Measurements from ENCODE around the gene SLC52A1. TPM values are rescaled to one million over a fixed set of nuclear protein-coding genes. Genes with fewer than 3 reads are reported as not detected.

Gene SLC52A1
- total and polyA plus RNA-seq, 11 donors, result 0.12 TPM; not detected in 10

DNA sequence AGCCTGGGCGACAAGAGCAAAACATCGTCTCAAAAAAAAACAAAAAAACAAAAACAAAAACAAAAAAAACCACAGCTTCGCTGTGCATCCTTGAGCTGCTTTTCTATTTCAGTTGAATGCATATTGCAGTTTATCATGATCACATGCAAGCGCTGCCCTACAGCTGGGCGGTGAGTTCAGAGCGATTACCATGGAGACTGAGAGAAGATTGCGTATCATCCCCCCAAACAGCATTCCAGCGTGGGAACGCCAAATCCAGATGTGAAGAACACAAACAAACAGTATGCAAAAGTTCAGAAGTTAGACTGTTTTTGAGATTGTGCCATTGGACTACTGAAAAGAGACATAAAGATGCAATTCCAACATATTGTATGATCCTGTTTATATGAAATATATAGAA, 15.1 kb upstream of the SLC52A1 start:
- Histone ChIP-seq H3K27me3 (no peaks in the 10 kb centered on the region), H3K27ac (peak overlapping the region in 5 of 12 donors; percentile 59 to 78 (median 73)), H3K36me3 (no peaks in the 10 kb centered on the region), H3K4me1 (peaks cover 0 to 12% (median 8%) of the 10 kb centered on the region in 12 donors), H3K4me3 (no peak overlapping the region), H3K9me3 (no peaks in the 10 kb centered on the region)
- no peak for TF ChIP-seq CTCF (IDR thresholded peaks at IDR 0.05)
- TF ChIP-seq POLR2A (IDR thresholded peaks at IDR 0.05), result no peak
- intact Hi-C loops (cut with DNase I), result no loop called here
- DNase-seq (no peak), ATAC-seq (no peak)
- WGBS, 4 donors, result 69 to 80% (median 73%) methylated on average over 9 of the region's 9 CpGs

- no peaks in the 10 kb centered on the region for H3K27me3 ChIP-seq
- H3K9me3 ChIP-seq, result no peaks in the 10 kb centered on the region
- no peak for DNase-seq
- no peak for TF ChIP-seq CTCF (IDR thresholded peaks at IDR 0.05)
- TF ChIP-seq POLR2A (IDR thresholded peaks at IDR 0.05), result no peak
- no peak overlapping the region for H3K4me3 ChIP-seq
- 43 to 57% (median 51%) methylated on average over 5 of the region's 5 CpGs for WGBS, 4 donors
- peak overlapping the region in 11 of 12 donors; percentile 34 to 80 (median 65) for H3K27ac ChIP-seq
- peaks cover 0 to 12% (median 8%) of the 10 kb centered on the region in 12 donors for H3K4me1 ChIP-seq
- intact Hi-C loops (cut with DNase I), result no loop called here
- no peak for ATAC-seq
- H3K36me3 ChIP-seq, result no peaks in the 10 kb centered on the region
Observed at GRCh38 chr17:5049314-5049841, 14.2 kb upstream of the SLC52A1 start.

DNA sequence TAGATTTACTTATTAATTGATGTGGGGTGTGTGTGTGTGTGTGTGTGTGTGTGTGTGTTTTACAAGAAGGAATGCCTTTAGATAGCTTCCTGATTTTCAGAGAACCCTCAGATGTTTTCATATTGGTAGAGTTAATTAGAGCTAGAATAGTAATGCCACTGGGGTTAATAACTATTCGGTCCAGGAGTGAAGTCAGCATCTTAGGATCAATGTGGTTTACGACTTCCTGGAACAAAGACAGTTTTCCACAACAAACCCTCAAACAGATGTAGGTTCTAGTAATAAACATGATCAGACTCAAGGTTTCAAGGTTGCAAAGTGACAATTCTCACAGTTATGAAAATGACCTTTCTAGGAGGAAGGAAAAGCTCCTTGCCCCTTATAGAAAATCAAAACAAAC, 12.2 kb upstream of the SLC52A1 start:
- H3K36me3 ChIP-seq, result no peaks in the 10 kb centered on the region
- no peaks in the 10 kb centered on the region for H3K9me3 ChIP-seq
- TF ChIP-seq POLR2A (IDR thresholded peaks at IDR 0.05) (no peak), CTCF (IDR thresholded peaks at IDR 0.05) (no peak)
- H3K27me3 ChIP-seq, result no peaks in the 10 kb centered on the region
- intact Hi-C loops (cut with DNase I), result no loop called here
- ATAC-seq, result no peak
- WGBS, 4 donors, result 47 to 77% (median 68%) methylated on average over 2 of the region's 2 CpGs
- no peak overlapping the region for H3K27ac ChIP-seq
- DNase-seq, result no peak
- no peak overlapping the region for H3K4me3 ChIP-seq
- peaks cover 0 to 12% (median 8%) of the 10 kb centered on the region in 12 donors for H3K4me1 ChIP-seq

- WGBS, 4 donors, result 91 to 96% (median 93%) methylated on average over 6 of the region's 6 CpGs
- no peak for ATAC-seq
Observed at GRCh38 chr17:5045496-5045895, 10.3 kb upstream of the SLC52A1 start.

More at GRCh38 chr17:5045496-5045895, 10.3 kb upstream of the SLC52A1 start:
- H3K4me1 ChIP-seq, result peaks cover 0 to 12% (median 8%) of the 10 kb centered on the region in 12 donors
- no peak overlapping the region for H3K27ac ChIP-seq
- intact Hi-C loops (cut with DNase I), result no loop called here
- H3K36me3 ChIP-seq, result no peaks in the 10 kb centered on the region
- no peaks in the 10 kb centered on the region for H3K27me3 ChIP-seq
- TF ChIP-seq POLR2A (IDR thresholded peaks at IDR 0.05) (no peak), CTCF (IDR thresholded peaks at IDR 0.05) (no peak)
- DNase-seq, result no peak
- H3K9me3 ChIP-seq, result no peaks in the 10 kb centered on the region
- no peak overlapping the region for H3K4me3 ChIP-seq
